ENCODE data around the gene ZHX3. TPM values are rescaled to one million over a fixed set of nuclear protein-coding genes. Genes with fewer than 3 reads are reported as not detected.

The ZHX3 gene
- total RNA-seq, 1 donor from 2014 or later = 9.1 TPM

GRCh38 chr20:41177636-41178035 is 139.9 kb downstream of the ZHX3 start:
- H3K4me3 Mint-ChIP-seq (ENCODE audit: low read depth) = no peak overlapping the region
- H3K36me3 Mint-ChIP-seq (ENCODE audit: insufficient read depth) = peaks cover 15% of the 10 kb centered on the region
- no peak for TF ChIP-seq CTCF (IDR thresholded peaks at IDR 0.05; ENCODE audit: unreplicated experiment)
- peak overlapping the region; percentile 71 for H3K27ac Mint-ChIP-seq
- H3K4me1 Mint-ChIP-seq (ENCODE audit: low read depth) = no peaks in the 10 kb centered on the region
- no peaks in the 10 kb centered on the region for H3K27me3 Mint-ChIP-seq
- no peak for DNase-seq (ENCODE audit: low spot score, unreplicated experiment)
- H3K9me3 Mint-ChIP-seq (ENCODE audit: low read depth) = no peaks in the 10 kb centered on the region

DNA sequence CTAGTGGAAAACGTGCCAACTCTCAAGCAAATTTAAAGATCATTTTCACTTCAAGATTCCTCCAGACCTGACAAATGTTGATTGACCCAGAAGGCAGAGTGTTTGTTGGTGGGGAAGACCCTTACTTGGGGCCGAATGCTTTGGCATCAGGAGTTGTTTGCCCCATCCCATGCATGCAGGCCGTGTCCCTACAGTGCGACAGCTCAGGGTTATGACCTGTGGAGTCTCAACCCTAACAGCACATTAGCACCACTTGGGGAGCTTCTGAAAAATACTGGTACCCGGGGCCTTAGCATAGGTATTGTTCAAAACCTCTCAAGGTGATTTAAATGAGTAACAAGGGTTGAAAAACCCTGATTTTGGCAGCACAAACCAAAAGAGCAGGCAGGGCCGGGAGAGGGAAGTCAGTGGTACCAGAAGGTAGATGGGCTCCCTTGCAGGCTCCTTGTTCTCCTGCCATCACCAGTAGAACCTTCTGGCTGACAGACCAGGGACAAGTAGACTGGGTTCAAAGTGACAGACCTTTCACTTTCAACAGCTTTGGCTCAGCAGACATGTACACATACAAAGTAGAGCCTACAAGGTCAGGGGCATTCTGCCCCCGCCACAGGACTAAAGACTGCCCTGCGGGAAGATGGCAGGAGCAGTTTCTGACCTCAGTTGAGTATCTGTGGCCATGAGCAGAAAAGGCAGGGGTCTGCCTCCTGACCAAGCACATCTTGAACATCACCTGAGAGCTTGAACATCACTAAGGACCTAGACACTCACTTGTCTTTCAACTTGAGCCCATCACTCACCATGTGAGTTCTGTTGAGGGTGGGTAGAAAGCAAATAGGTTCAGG is 140.6 kb downstream of the ZHX3 start:
- H3K27ac Mint-ChIP-seq = peak overlapping the region; percentile 7
- H3K9me3 Mint-ChIP-seq (ENCODE audit: low read depth) = no peaks in the 10 kb centered on the region

GRCh38 chr20:41175727-41176330 is 141.7 kb downstream of the ZHX3 start:
- Mint-ChIP-seq H3K27me3 (no peaks in the 10 kb centered on the region), H3K4me1 (ENCODE audit: low read depth) (no peaks in the 10 kb centered on the region), H3K27ac (peak overlapping the region; percentile 37), H3K4me3 (ENCODE audit: low read depth) (no peak overlapping the region), H3K36me3 (ENCODE audit: insufficient read depth) (peaks cover 16% of the 10 kb centered on the region), H3K9me3 (ENCODE audit: low read depth) (no peaks in the 10 kb centered on the region)
- DNase-seq (ENCODE audit: low spot score, unreplicated experiment) = peak; percentile 2
- no peak for TF ChIP-seq CTCF (IDR thresholded peaks at IDR 0.05; ENCODE audit: unreplicated experiment)

More for the DNA sequence above, 140.6 kb downstream of the ZHX3 start:
- Mint-ChIP-seq H3K4me3 (ENCODE audit: low read depth) (no peak overlapping the region), H3K4me1 (ENCODE audit: low read depth) (no peaks in the 10 kb centered on the region), H3K27me3 (no peaks in the 10 kb centered on the region), H3K36me3 (ENCODE audit: insufficient read depth) (peaks cover 15% of the 10 kb centered on the region)
- TF ChIP-seq CTCF (IDR thresholded peaks at IDR 0.05; ENCODE audit: unreplicated experiment) = no peak
- no peak for DNase-seq (ENCODE audit: low spot score, unreplicated experiment)

DNA sequence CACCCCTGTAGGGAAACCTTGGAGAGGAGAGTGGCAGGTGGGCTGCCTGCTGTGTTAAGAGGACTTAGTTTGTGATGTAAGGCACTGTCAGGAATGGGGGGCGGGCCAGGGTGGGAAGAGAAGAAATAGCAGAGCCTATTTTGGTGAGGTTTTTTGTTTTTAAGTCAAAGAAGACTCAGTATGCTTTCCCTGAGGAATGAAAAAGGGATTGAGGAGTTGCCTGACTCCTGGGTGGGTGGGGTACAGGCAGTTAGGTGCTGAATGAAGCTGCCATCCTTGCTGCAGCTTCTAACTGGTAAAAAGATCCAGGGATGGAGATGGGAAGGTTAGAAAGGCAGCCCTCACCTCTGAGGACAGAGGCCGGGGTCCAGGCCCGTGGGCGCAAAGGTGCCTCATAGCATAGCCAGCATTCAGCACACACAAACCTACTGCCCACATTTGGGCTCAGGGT is 142.3 kb downstream of the ZHX3 start:
- Mint-ChIP-seq H3K4me1 (ENCODE audit: low read depth) (no peaks in the 10 kb centered on the region), H3K36me3 (ENCODE audit: insufficient read depth) (peaks cover 22% of the 10 kb centered on the region), H3K9me3 (ENCODE audit: low read depth) (no peaks in the 10 kb centered on the region), H3K27me3 (no peaks in the 10 kb centered on the region), H3K4me3 (ENCODE audit: low read depth) (no peak overlapping the region), H3K27ac (no peak overlapping the region)
- TF ChIP-seq CTCF (IDR thresholded peaks at IDR 0.05; ENCODE audit: unreplicated experiment) = no peak
- peak; percentile 2 for DNase-seq (ENCODE audit: low spot score, unreplicated experiment)

DNA sequence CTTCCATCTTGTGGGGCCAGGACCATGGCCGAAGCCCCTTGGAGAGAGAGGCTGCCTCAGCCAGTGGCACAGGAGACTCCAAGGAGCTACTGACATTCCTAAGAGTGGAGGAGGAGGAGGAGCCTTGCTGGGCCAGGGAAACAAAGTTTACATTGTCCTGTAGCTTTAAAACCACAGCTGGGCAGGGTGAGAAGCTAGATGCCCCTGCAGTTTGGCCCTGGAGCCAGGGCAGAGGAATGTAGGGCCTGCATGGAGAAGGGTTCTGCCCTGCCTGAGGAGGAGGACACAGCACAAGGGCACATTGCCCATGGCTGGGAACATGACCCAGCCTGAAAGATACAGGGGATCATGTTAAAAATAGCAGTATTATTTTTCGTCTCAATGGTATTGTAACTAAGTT is 142.7 kb downstream of the ZHX3 start:
- Mint-ChIP-seq H3K4me1 (ENCODE audit: low read depth) (no peaks in the 10 kb centered on the region), H3K27ac (no peak overlapping the region), H3K4me3 (ENCODE audit: low read depth) (no peak overlapping the region), H3K36me3 (ENCODE audit: insufficient read depth) (peaks cover 24% of the 10 kb centered on the region), H3K9me3 (ENCODE audit: low read depth) (no peaks in the 10 kb centered on the region), H3K27me3 (no peaks in the 10 kb centered on the region)
- no peak for DNase-seq (ENCODE audit: low spot score, unreplicated experiment)
- TF ChIP-seq CTCF (IDR thresholded peaks at IDR 0.05; ENCODE audit: unreplicated experiment) = no peak

All from progenitor cell of endocrine pancreas (in vitro differentiated cells).